Body of pancreas (tissue), 4 donors: ENCODE measurements around the gene DIDO1. TPM values are rescaled to one million over a fixed set of nuclear protein-coding genes. Genes with fewer than 3 reads are reported as not detected.

Experiments used
- ATAC-seq: fragments of 150-250 bp; one replicate; pipeline ENCODE4 v1.9.1; 2016
- DNase-seq, 4 donors: peaks; one replicate each; pipeline ENCODE4 v3.0.0-alpha.2; 2019
- H3K27ac ChIP-seq, 4 donors: fragments of 200-600 bp; sonication (generic); 1 replicate in 3 of 4; 2 replicates in 1 of 4; pipeline versions ENCODE4 v1.5.1 to v1.6.1; 2016 to 2019; ENCODE audit warnings: mild to moderate bottlenecking in 1 of 4, mixed read lengths in 1 of 4, moderate library complexity in 1 of 4
- H3K27me3 ChIP-seq, 2 donors: fragments of 200-600 bp; sonication (generic); one replicate each; pipeline ENCODE4 v1.6.0; 2016; ENCODE audit warnings: mild to moderate bottlenecking in 1 of 2
- H3K36me3 ChIP-seq, 2 donors: fragments of 200-600 bp; sonication (generic); replicated peaks in 1 of 2; 2 replicates each; pipeline ENCODE4 v1.5.1; 2016; ENCODE audit warnings: low read depth in 2 of 2; ENCODE audit not compliant: insufficient read depth in 1 of 2
- H3K4me1 ChIP-seq: fragments of 200-600 bp; sonication (generic); one replicate; pipeline ENCODE4 v1.6.0; 2016
- H3K4me3 ChIP-seq, 2 donors: fragments of 200-600 bp; sonication (generic); 1 replicate in 1 of 2; 2 replicates in 1 of 2; pipeline ENCODE4 v1.5.1; 2016 to 2019
- H3K9me3 ChIP-seq, 3 donors: fragments of 200-600 bp; sonication (generic); 1 replicate in 2 of 3; 2 replicates in 1 of 3; pipeline ENCODE4 v1.5.1; 2016
- CTCF ChIP-seq, 7 experiments: fragments of 450-650 bp in 4 of 7; fragments of 200-600 bp in 3 of 7; sonication (generic) in 3 of 7; IDR thresholded peaks; one replicate each; pipeline ENCODE4 v1.5.1; 2016 to 2019; ENCODE audit warnings: antibody characterized with exemption in 7 of 7
- POLR2A ChIP-seq, 3 donors: fragments of 450-650 bp; IDR thresholded peaks; one replicate each; pipeline ENCODE4 v1.6.1; 2016; ENCODE audit warnings: antibody characterized with exemption in 3 of 3, mild to moderate bottlenecking in 2 of 3
- WGBS, 2 donors: methylation state at CpG; one replicate each; pipeline ENCODE4 v1.1.5; 2017; 5-methylcytosine and 5-hydroxymethylcytosine counted together
- intact Hi-C: fragments of 100-400 bp; cut with DNase I; formaldehyde crosslinking; loops from one replicate; pipeline ENCODE4 v1.15.1; 2023
- total RNA-seq, 2 donors: library from RNA; depleted of rRNA; stranded (reverse); fragments of >200 nt; gene quantifications; one replicate each; pipeline ENCODE4 v1.1.0, GENCODE V29; 2016

The DIDO1 gene
- total RNA-seq, 2 donors from 2014 or later: 38.4 to 51.7 TPM

GRCh38 chr20:62951896-62952372, 25.6 kb upstream of the DIDO1 start:
- 89 to 92% methylated on average over 8 of the region's 8 CpGs for WGBS, 2 donors
- Histone ChIP-seq H3K9me3 (no peaks in the 10 kb centered on the region), H3K4me3 (no peak overlapping the region), H3K27ac (no peak overlapping the region), H3K27me3 (no peaks in the 10 kb centered on the region), H3K36me3 (no peaks in the 10 kb centered on the region), H3K4me1 (peaks cover 22% of the 10 kb centered on the region)
- ATAC-seq (no peak), DNase-seq (no peak)
- intact Hi-C loops: no loop called here
- no peak for TF ChIP-seq CTCF (IDR thresholded peaks at IDR 0.05)
- TF ChIP-seq POLR2A (IDR thresholded peaks at IDR 0.05): no peak

GRCh38 chr20:62951143-62951895, 25.0 kb upstream of the DIDO1 start:
- Histone ChIP-seq H3K27ac (no peak overlapping the region), H3K4me1 (peaks cover 27% of the 10 kb centered on the region), H3K9me3 (no peaks in the 10 kb centered on the region), H3K4me3 (no peak overlapping the region), H3K27me3 (no peaks in the 10 kb centered on the region), H3K36me3 (no peaks in the 10 kb centered on the region)
- no peak for TF ChIP-seq CTCF (IDR thresholded peaks at IDR 0.05)
- TF ChIP-seq POLR2A (IDR thresholded peaks at IDR 0.05): no peak
- ATAC-seq (no peak), DNase-seq (no peak)
- 82 to 85% methylated on average over 11 of the region's 11 CpGs for WGBS, 2 donors
- intact Hi-C loops: no loop called here

- Histone ChIP-seq H3K4me3 (no peak overlapping the region), H3K27ac (no peak overlapping the region), H3K4me1 (peaks cover 22% of the 10 kb centered on the region), H3K9me3 (no peaks in the 10 kb centered on the region), H3K36me3 (peaks cover 0 to 5% of the 10 kb centered on the region in 2 donors), H3K27me3 (no peaks in the 10 kb centered on the region)
- TF ChIP-seq POLR2A (IDR thresholded peaks at IDR 0.05) (no peak), CTCF (IDR thresholded peaks at IDR 0.05) (no peak)
- ATAC-seq: no peak
- 89 to 90% methylated on average over 8 of the region's 8 CpGs for WGBS, 2 donors
- no peak for DNase-seq
- intact Hi-C loops: no loop called here
These were observed 24.4 kb upstream of the DIDO1 start for GRCh38 chr20:62950741-62951140.

GRCh38 chr20:62949962-62950361, 23.7 kb upstream of the DIDO1 start:
- TF ChIP-seq CTCF (IDR thresholded peaks at IDR 0.05) (no peak), POLR2A (IDR thresholded peaks at IDR 0.05) (no peak)
- Histone ChIP-seq H3K9me3 (no peaks in the 10 kb centered on the region), H3K27ac (no peak overlapping the region), H3K4me1 (peaks cover 16% of the 10 kb centered on the region), H3K36me3 (peaks cover 0 to 9% of the 10 kb centered on the region in 2 donors), H3K4me3 (no peak overlapping the region), H3K27me3 (no peaks in the 10 kb centered on the region)
- WGBS, 2 donors: 93 to 98% methylated on average over 9 to 12 of the region's 12 CpGs
- ATAC-seq: no peak
- no peak for DNase-seq
- intact Hi-C loops: no loop called here
